HCT116 (cell line): ENCODE data around the gene SLC15A3. TPM values are rescaled to one million over a fixed set of nuclear protein-coding genes. Genes with fewer than 3 reads are reported as not detected.

Experiments used
- ATAC-seq: fragments of 200-7000 bp; cut with Tn5 transposase; 2 replicates; pipeline ENCODE4 v1.9.1; 2020; ENCODE audit warnings: mild to moderate bottlenecking, moderate library complexity
- BruUV-seq: library from RNA; stranded (reverse); fragments of 400-500 nt; replicated peaks from 2 replicates; lab custom pipeline; 2021; lab: Mats Ljungman, UMichigan
- CTCF ChIA-PET: fragments of 300-600 bp; sonication (Branson Sonifier 250); formaldehyde crosslinking; loops from one replicate; lab custom pipeline; 2021; ENCODE audit warnings: antibody characterized with exemption; lab: Charles Lee
- POLR2A ChIA-PET: fragments of 300-600, 350-600 bp; sonication (Branson Sonifier 250); formaldehyde crosslinking; loops from one replicate; lab custom pipeline; 2021; ENCODE audit warnings: antibody characterized with exemption; lab: Charles Lee
- RAD21 ChIA-PET, 2 experiments: fragments of 300-600 bp; sonication (Branson Sonifier 250); formaldehyde crosslinking; loops; one replicate each; lab custom pipeline; 2023; ENCODE audit warnings: low total read pairs in 2 of 2; ENCODE audit not compliant: uncharacterized antibody in 2 of 2, unreplicated experiment in 2 of 2, low non-redundant PET in 1 of 2; lab: Charles Lee
- DNase-seq: peaks from one replicate; pipeline ENCODE4 v3.0.0-alpha.2; 2010; ENCODE audit warnings: low read depth, low spot score
- H2AFZ ChIP-seq: fragments of 200-600 bp; shearing (Covaris generic), sonication (generic); 2 replicates; pipeline ENCODE4 v1.6.1; 2017; ENCODE audit warnings: low read depth, mixed run types, mixed read lengths, antibody characterized with exemption, low read length; ENCODE audit not compliant: poor library complexity, severe bottlenecking
- H3K27ac ChIP-seq: 2 replicates; pipeline ENCODE4 v1.5.1; 2012; ENCODE audit warnings: low read depth, low read length
- H3K27me3 ChIP-seq: fragments of 200-600 bp; sonication (generic); 2 replicates; pipeline ENCODE4 v1.6.1; 2016; ENCODE audit warnings: mixed run types, low read length, mixed read lengths; ENCODE audit not compliant: insufficient read depth
- H3K36me3 ChIP-seq, 2 experiments: fragments of 200-500 bp in 1 of 2; fragments of 200-600 bp in 1 of 2; sonication (Bioruptor generic) in 1 of 2; sonication (generic) in 1 of 2; 2 replicates each; pipeline versions ENCODE4 v1.5.1 to v1.6.1; 2014 to 2016; ENCODE audit warnings: low read length in 2 of 2, inconsistent platforms in 1 of 2, mixed read lengths in 1 of 2, mixed run types in 1 of 2; ENCODE audit not compliant: insufficient read depth in 2 of 2, control insufficient read depth in 1 of 2
- H3K4me1 ChIP-seq, 2 experiments: fragments of 200-600 bp in 1 of 2; sonication (generic) in 1 of 2; 2 replicates each; pipeline versions ENCODE4 v1.5.1 to v1.6.1; 2012 to 2017; ENCODE audit warnings: low read length in 2 of 2, inconsistent platforms in 1 of 2, mild to moderate bottlenecking in 1 of 2, mixed read lengths in 1 of 2, mixed run types in 1 of 2, moderate library complexity in 1 of 2; ENCODE audit not compliant: insufficient read depth in 2 of 2, control insufficient read depth in 1 of 2
- H3K4me2 ChIP-seq: fragments of 200-600 bp; sonication (generic); 2 replicates; pipeline ENCODE4 v1.6.1; 2017; ENCODE audit warnings: mixed run types, low read length, mixed read lengths
- H3K4me3 ChIP-seq, 2 experiments: fragments of 200-600 bp in 1 of 2; sonication (generic) in 1 of 2; replicated peaks in 1 of 2; 2 replicates each; pipeline ENCODE4 v1.5.1; 2011 to 2016; ENCODE audit warnings: low read length in 2 of 2, control low read depth in 1 of 2, low read depth in 1 of 2, mild to moderate bottlenecking in 1 of 2, mixed read lengths in 1 of 2, mixed run types in 1 of 2
- H3K79me2 ChIP-seq: fragments of 200-600 bp; sonication (generic); 2 replicates; pipeline ENCODE4 v1.6.1; 2017; ENCODE audit warnings: mild to moderate bottlenecking, mixed run types, low read length, moderate library complexity, mixed read lengths; ENCODE audit not compliant: insufficient read depth
- H3K9ac ChIP-seq: fragments of 200-600 bp; sonication (generic); 2 replicates; pipeline ENCODE4 v1.6.1; 2016; ENCODE audit warnings: low read length, mixed read lengths
- H3K9me2 ChIP-seq: fragments of 200-600 bp; sonication (generic), shearing (Covaris generic); 2 replicates; pipeline ENCODE4 v1.6.1; 2017; ENCODE audit warnings: mixed run types, mild to moderate bottlenecking, moderate library complexity; ENCODE audit not compliant: insufficient read depth
- H3K9me3 ChIP-seq, 2 experiments: fragments of 200-500 bp in 1 of 2; fragments of 200-600 bp in 1 of 2; sonication (Bioruptor generic) in 1 of 2; sonication (generic) in 1 of 2; 2 replicates each; pipeline ENCODE4 v1.6.1; 2014 to 2017; ENCODE audit warnings: low read length in 2 of 2, mixed read lengths in 2 of 2, inconsistent platforms in 1 of 2, low read depth in 1 of 2, mild to moderate bottlenecking in 1 of 2, mixed run types in 1 of 2, moderate library complexity in 1 of 2; ENCODE audit not compliant: control insufficient read depth in 1 of 2, insufficient read depth in 1 of 2
- H4K20me1 ChIP-seq: fragments of 200-600 bp; sonication (generic), shearing (Covaris generic); 2 replicates; pipeline ENCODE4 v1.6.1; 2017; ENCODE audit warnings: mixed run types, mild to moderate bottlenecking, moderate library complexity; ENCODE audit not compliant: insufficient read depth
- CEBPB ChIP-seq: IDR thresholded peaks from 2 replicates; pipeline ENCODE4 v1.6.1; 2012; ENCODE audit warnings: low read depth
- ELF1 ChIP-seq: IDR thresholded peaks from 2 replicates; pipeline ENCODE4 v1.6.1; 2012; ENCODE audit warnings: low read depth, borderline replicate concordance
- EZH2phosphoT487 ChIP-seq: fragments of 200-600 bp; IDR thresholded peaks from 2 replicates; pipeline ENCODE4 v1.6.1; 2018; ENCODE audit warnings: antibody characterized with exemption, borderline replicate concordance
- JUND ChIP-seq: IDR thresholded peaks from 2 replicates; pipeline ENCODE4 v1.6.1; 2012
- POLR2AphosphoS5 ChIP-seq: IDR thresholded peaks from 2 replicates; pipeline ENCODE4 v1.6.1; 2011; ENCODE audit warnings: mild to moderate bottlenecking, low read depth, low read length, moderate library complexity
- TCF7L2 ChIP-seq: IDR thresholded peaks from 2 replicates; pipeline ENCODE4 v1.7.0; 2011; ENCODE audit warnings: borderline replicate concordance, inconsistent platforms; ENCODE audit not compliant: insufficient read depth, insufficient read length; ENCODE audit errors: extremely low read depth
- ZFX ChIP-seq: fragments of 450-650 bp; IDR thresholded peaks from 2 replicates; pipeline ENCODE4 v1.6.1; 2017
- intact Hi-C: fragments of 100-400 bp; cut with micrococcal nuclease; formaldehyde crosslinking; loops from 2 replicates; pipeline ENCODE4 v1.10.0; 2022
- total RNA-seq: library from RNA; stranded (reverse); gene quantifications from one replicate; pipeline ENCODE4 v1.2.1, GENCODE V29; 2021; ENCODE audit not compliant: unreplicated experiment
- TF ChIP-seq, protein P1 (sequence below): IDR thresholded peaks from 2 replicates; pipeline ENCODE4 v1.6.1; 2012
- TF ChIP-seq, protein P2 (sequence below): IDR thresholded peaks from 2 replicates; pipeline ENCODE4 v1.6.1; 2012; ENCODE audit warnings: low read depth
- TF ChIP-seq, protein P3 (sequence below): IDR thresholded peaks from 2 replicates; pipeline ENCODE4 v1.6.1; 2011; ENCODE audit warnings: mild to moderate bottlenecking, low read length, moderate library complexity; ENCODE audit not compliant: insufficient replicate concordance; ENCODE audit errors: extremely low read depth
- TF ChIP-seq, protein P4 (sequence below), 3 experiments: fragments of 200-600 bp in 1 of 3; sonication (generic) in 1 of 3; IDR thresholded peaks in 2 of 3; conservative IDR thresholded peaks in 1 of 3; 2 replicates each; pipeline ENCODE4 v1.5.1; 2012 to 2017; ENCODE audit warnings: low read depth in 2 of 3, low read length in 2 of 3, antibody characterized with exemption in 1 of 3, borderline replicate concordance in 1 of 3, control low read depth in 1 of 3, mild to moderate bottlenecking in 1 of 3, mixed read lengths in 1 of 3, mixed run types in 1 of 3, moderate library complexity in 1 of 3; ENCODE audit not compliant: insufficient read depth in 1 of 3

SLC15A3 gene
- total RNA-seq, 1 experiment from 2014 or later: not detected

DNA sequence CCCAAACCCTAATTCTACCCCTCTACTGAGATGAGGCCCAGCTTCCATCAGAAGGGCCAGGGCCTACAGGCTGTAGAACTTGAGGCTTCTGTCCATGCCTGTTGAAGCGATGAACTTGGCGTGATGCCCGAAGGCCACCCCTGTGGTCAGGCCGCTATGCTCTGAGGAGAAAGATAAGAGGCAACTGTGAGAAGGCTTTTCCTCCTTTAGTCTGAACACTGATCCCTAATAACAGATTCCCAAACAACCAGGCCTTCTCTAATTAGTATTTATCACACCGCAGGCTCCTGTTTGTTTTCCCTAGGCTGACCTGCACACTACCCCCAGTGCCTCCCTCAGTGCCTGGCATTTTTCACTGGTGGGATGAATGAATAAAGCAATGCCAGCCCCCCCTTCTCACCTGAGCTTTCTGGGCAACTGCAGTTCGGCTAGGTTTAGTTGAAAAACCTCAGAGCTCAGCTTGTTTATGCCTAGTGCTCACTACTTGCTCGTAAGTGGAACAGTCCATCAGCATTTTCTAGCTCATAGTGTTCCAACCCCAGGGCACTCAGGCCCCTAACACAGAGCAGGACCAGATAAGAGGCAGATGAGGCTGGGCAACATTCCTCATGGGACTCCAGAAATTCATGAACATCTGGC is 60.8 kb downstream of the SLC15A3 start:
- H3K36me3 ChIP-seq: peaks cover 22 to 24% of the 10 kb centered on the region in 2 experiments; a peak in 3 of 4 replicates
- ATAC-seq: no peak
- POLR2A ChIA-PET: no interaction called here

DNA sequence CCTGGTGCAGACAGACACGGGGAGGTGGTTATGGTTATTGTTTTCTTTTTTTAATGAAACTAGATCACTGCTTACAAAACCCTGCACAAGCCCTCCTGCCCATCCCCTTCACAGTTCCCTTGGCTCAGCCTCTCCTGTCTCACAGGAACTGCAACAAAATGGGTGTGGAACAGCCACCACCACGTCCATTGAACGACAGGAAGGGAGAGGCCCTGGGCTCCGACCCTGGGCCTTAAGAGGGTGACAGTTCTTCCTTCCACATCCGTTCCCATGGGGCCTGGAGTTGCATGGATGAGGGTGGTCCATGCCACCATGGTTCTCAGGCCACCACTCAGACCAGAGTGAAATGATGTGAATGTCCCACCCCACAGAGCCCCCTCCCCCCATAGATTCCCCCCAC is 61.3 kb downstream of the SLC15A3 start:
- ChIA-PET POLR2A (no interaction called here), RAD21 (no interaction called here), CTCF (interaction anchor here (1.9 kb wide), 1 partner anchor 9 kb away, joined by 10 read pairs; no protein-coding TSS in a partner anchor)
- ATAC-seq (no peak), DNase-seq (no peak)
- BruUV-seq: no TSS peak
- no peak overlapping the region for H3K27ac ChIP-seq
- H2AFZ ChIP-seq: no peak overlapping the region
- H3K9me2 ChIP-seq: no peaks in the 10 kb centered on the region
- no peaks in the 10 kb centered on the region for H4K20me1 ChIP-seq
- H3K9me3 ChIP-seq: no peaks in the 10 kb centered on the region
- no peaks in the 10 kb centered on the region for H3K4me1 ChIP-seq
- no peak overlapping the region for H3K4me2 ChIP-seq
- H3K36me3 ChIP-seq: peaks cover 17 to 19% of the 10 kb centered on the region in 2 experiments; a peak in 3 of 4 replicates
- H3K4me3 ChIP-seq: no peak overlapping the region
- intact Hi-C loops: no loop called here
- H3K27me3 ChIP-seq: no peaks in the 10 kb centered on the region
- H3K79me2 ChIP-seq: no peaks in the 10 kb centered on the region
- no peak overlapping the region for H3K9ac ChIP-seq
- no peak for TF ChIP-seq TCF7L2
- TF ChIP-seq JUND: no peak
- TF ChIP-seq, protein P1, sequence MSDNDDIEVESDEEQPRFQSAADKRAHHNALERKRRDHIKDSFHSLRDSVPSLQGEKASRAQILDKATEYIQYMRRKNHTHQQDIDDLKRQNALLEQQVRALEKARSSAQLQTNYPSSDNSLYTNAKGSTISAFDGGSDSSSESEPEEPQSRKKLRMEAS: no peak
- TF ChIP-seq, protein P2, sequence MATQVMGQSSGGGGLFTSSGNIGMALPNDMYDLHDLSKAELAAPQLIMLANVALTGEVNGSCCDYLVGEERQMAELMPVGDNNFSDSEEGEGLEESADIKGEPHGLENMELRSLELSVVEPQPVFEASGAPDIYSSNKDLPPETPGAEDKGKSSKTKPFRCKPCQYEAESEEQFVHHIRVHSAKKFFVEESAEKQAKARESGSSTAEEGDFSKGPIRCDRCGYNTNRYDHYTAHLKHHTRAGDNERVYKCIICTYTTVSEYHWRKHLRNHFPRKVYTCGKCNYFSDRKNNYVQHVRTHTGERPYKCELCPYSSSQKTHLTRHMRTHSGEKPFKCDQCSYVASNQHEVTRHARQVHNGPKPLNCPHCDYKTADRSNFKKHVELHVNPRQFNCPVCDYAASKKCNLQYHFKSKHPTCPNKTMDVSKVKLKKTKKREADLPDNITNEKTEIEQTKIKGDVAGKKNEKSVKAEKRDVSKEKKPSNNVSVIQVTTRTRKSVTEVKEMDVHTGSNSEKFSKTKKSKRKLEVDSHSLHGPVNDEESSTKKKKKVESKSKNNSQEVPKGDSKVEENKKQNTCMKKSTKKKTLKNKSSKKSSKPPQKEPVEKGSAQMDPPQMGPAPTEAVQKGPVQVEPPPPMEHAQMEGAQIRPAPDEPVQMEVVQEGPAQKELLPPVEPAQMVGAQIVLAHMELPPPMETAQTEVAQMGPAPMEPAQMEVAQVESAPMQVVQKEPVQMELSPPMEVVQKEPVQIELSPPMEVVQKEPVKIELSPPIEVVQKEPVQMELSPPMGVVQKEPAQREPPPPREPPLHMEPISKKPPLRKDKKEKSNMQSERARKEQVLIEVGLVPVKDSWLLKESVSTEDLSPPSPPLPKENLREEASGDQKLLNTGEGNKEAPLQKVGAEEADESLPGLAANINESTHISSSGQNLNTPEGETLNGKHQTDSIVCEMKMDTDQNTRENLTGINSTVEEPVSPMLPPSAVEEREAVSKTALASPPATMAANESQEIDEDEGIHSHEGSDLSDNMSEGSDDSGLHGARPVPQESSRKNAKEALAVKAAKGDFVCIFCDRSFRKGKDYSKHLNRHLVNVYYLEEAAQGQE: no peak
- TF ChIP-seq POLR2AphosphoS5: no peak
- TF ChIP-seq, protein P3, sequence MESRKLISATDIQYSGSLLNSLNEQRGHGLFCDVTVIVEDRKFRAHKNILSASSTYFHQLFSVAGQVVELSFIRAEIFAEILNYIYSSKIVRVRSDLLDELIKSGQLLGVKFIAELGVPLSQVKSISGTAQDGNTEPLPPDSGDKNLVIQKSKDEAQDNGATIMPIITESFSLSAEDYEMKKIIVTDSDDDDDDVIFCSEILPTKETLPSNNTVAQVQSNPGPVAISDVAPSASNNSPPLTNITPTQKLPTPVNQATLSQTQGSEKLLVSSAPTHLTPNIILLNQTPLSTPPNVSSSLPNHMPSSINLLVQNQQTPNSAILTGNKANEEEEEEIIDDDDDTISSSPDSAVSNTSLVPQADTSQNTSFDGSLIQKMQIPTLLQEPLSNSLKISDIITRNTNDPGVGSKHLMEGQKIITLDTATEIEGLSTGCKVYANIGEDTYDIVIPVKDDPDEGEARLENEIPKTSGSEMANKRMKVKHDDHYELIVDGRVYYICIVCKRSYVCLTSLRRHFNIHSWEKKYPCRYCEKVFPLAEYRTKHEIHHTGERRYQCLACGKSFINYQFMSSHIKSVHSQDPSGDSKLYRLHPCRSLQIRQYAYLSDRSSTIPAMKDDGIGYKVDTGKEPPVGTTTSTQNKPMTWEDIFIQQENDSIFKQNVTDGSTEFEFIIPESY: no peak
- no peak for TF ChIP-seq ELF1
- no peak for TF ChIP-seq ZFX
- no peak for TF ChIP-seq CEBPB
- TF ChIP-seq, protein P4, sequence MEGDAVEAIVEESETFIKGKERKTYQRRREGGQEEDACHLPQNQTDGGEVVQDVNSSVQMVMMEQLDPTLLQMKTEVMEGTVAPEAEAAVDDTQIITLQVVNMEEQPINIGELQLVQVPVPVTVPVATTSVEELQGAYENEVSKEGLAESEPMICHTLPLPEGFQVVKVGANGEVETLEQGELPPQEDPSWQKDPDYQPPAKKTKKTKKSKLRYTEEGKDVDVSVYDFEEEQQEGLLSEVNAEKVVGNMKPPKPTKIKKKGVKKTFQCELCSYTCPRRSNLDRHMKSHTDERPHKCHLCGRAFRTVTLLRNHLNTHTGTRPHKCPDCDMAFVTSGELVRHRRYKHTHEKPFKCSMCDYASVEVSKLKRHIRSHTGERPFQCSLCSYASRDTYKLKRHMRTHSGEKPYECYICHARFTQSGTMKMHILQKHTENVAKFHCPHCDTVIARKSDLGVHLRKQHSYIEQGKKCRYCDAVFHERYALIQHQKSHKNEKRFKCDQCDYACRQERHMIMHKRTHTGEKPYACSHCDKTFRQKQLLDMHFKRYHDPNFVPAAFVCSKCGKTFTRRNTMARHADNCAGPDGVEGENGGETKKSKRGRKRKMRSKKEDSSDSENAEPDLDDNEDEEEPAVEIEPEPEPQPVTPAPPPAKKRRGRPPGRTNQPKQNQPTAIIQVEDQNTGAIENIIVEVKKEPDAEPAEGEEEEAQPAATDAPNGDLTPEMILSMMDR (IDR thresholded peaks at IDR 0.05 in 2 of 3, conservative IDR thresholded peaks at IDR 0.05 in 1 of 3; ENCODE audit: borderline replicate concordance in 1 of 3, insufficient read depth in 1 of 3, low read depth in 2 of 3, low read length in 2 of 3): no peak

More for the DNA sequence above, 60.8 kb downstream of the SLC15A3 start:
- Histone ChIP-seq H4K20me1 (no peaks in the 10 kb centered on the region), H3K4me1 (no peaks in the 10 kb centered on the region), H3K79me2 (no peaks in the 10 kb centered on the region), H3K4me3 (no peak overlapping the region), H3K27me3 (no peaks in the 10 kb centered on the region), H3K27ac (no peak overlapping the region), H3K9me3 (no peaks in the 10 kb centered on the region), H3K9me2 (no peaks in the 10 kb centered on the region), H3K9ac (no peak overlapping the region), H3K4me2 (no peak overlapping the region), H2AFZ (no peak overlapping the region)
- no peak for DNase-seq
- no TSS peak for BruUV-seq
- ChIA-PET CTCF (interaction anchor here (2.1 kb wide), 1 partner anchor 60 kb away, joined by 6 read pairs; no protein-coding TSS in a partner anchor), RAD21 (no interaction called here)
- intact Hi-C loops: no loop called here
- no peak for TF ChIP-seq EZH2phosphoT487
